ENCODE results near the gene DLL3.

Gene DLL3

GRCh38 chr19:39518975-39519374 is 20.2 kb downstream of the DLL3 start:
- DNase-seq = no peak

- DNase-seq = no peak
Observed at GRCh38 chr19:39520541-39521484, 22.1 kb downstream of the DLL3 start.

GRCh38 chr19:39524495-39524894 is 25.7 kb downstream of the DLL3 start:
- DNase-seq = no peak

GRCh38 chr19:39525205-39525604 is 26.5 kb downstream of the DLL3 start:
- DNase-seq = no peak

GRCh38 chr19:39531834-39532232 is 33.1 kb downstream of the DLL3 start:
- DNase-seq = no peak

- peak; percentile 94 for DNase-seq
Observed at GRCh38 chr19:39532233-39533002, 33.7 kb downstream of the DLL3 start, which contains the start of gene EID2B. Gene EID2B (minus strand): TSS chr19:39532852. CDS start chr19:39532802, 50 bp downstream.

GRCh38 chr19:39533003-39533512 is 34.3 kb downstream of the DLL3 start:
- no peak for DNase-seq

GRCh38 chr19:39533791-39534190 is 35.0 kb downstream of the DLL3 start:
- no peak for DNase-seq

GRCh38 chr19:39539165-39539517 is 40.4 kb downstream of the DLL3 start:
- no peak for DNase-seq

- peak; percentile 94 for DNase-seq
Observed at GRCh38 chr19:39539518-39540332, 41.0 kb downstream of the DLL3 start, which contains the start of gene EID2. Gene EID2 (minus strand): TSS chr19:39540161. CDS start chr19:39540079, 82 bp downstream.

- DNase-seq = no peak
Observed at GRCh38 chr19:39540333-39540673, 41.6 kb downstream of the DLL3 start.

GRCh38 chr19:39542206-39542605 is 43.5 kb downstream of the DLL3 start:
- no peak for DNase-seq

GRCh38 chr19:39543477-39543857 is 44.7 kb downstream of the DLL3 start:
- DNase-seq = no peak

- DNase-seq = no peak
Observed at GRCh38 chr19:39544226-39544903, 45.6 kb downstream of the DLL3 start.

GRCh38 chr19:39544911-39545310 is 46.2 kb downstream of the DLL3 start:
- DNase-seq = no peak

GRCh38 chr19:39546599-39546998 is 47.9 kb downstream of the DLL3 start:
- no peak for DNase-seq

GRCh38 chr19:39550197-39550596 is 51.5 kb downstream of the DLL3 start:
- DNase-seq = no peak

GRCh38 chr19:39553082-39553652 is 54.4 kb downstream of the DLL3 start:
- no peak for DNase-seq

- no peak for DNase-seq
Observed at GRCh38 chr19:39554701-39555311, 56.1 kb downstream of the DLL3 start.

GRCh38 chr19:39555883-39556282 is 57.1 kb downstream of the DLL3 start:
- DNase-seq = no peak
